Keratinocyte (primary cell): ENCODE results near the gene PTPN14. TPM values are rescaled to one million over a fixed set of nuclear protein-coding genes. Genes with fewer than 3 reads are reported as not detected.

ENCODE experiments used
- DNase-seq: peaks from one replicate; pipeline ENCODE4 v3.0.0-alpha.2; 2011; ENCODE audit warnings: low read depth, missing footprints, low spot score
- FAIRE-seq: peaks from 2 replicates; lab custom pipeline; 2011; peaks lifted over from hg19 to GRCh38; lab: Jason Lieb, UNC
- H2AFZ ChIP-seq: 2 replicates; pipeline ENCODE4 v1.6.0; 2012; ENCODE audit warnings: low read length, control low read depth, inconsistent platforms; ENCODE audit not compliant: control insufficient read depth
- H3K27ac ChIP-seq: 2 replicates; pipeline ENCODE4 v1.5.1; 2011; ENCODE audit warnings: low read length; ENCODE audit not compliant: control insufficient read depth, insufficient read depth
- H3K27me3 ChIP-seq: 3 replicates; pipeline ENCODE4 v1.6.0; 2011; ENCODE audit warnings: low read length; ENCODE audit not compliant: control insufficient read depth, insufficient read depth; ENCODE audit errors: extremely low read depth
- H3K36me3 ChIP-seq, 2 experiments: 2 replicates in 1 of 2; 3 replicates in 1 of 2; pipeline ENCODE4 v1.5.1; 2011; ENCODE audit warnings: low read length in 2 of 2, mild to moderate bottlenecking in 1 of 2; ENCODE audit not compliant: control insufficient read depth in 2 of 2, insufficient read depth in 2 of 2; ENCODE audit errors: extremely low read depth in 1 of 2
- H3K4me1 ChIP-seq: 3 replicates; pipeline ENCODE4 v1.5.1; 2011; ENCODE audit warnings: low read length; ENCODE audit not compliant: control insufficient read depth, insufficient read depth; ENCODE audit errors: extremely low read depth
- H3K4me2 ChIP-seq: 3 replicates; pipeline ENCODE4 v1.6.0; 2011; ENCODE audit warnings: low read depth, low read length; ENCODE audit not compliant: control insufficient read depth, insufficient read depth; ENCODE audit errors: extremely low read depth
- H3K4me3 ChIP-seq, 3 experiments: fragments of 200-600 bp in 1 of 3; sonication (generic) in 1 of 3; 2 replicates in 2 of 3; 3 replicates in 1 of 3; pipeline ENCODE4 v1.5.1; 2011 to 2016; ENCODE audit warnings: low read length in 3 of 3, mild to moderate bottlenecking in 3 of 3, control low read depth in 2 of 3, inconsistent platforms in 1 of 3, low read depth in 1 of 3, mixed read lengths in 1 of 3, mixed run types in 1 of 3, moderate library complexity in 1 of 3; ENCODE audit not compliant: control insufficient read depth in 2 of 3, insufficient read depth in 2 of 3; ENCODE audit errors: extremely low read depth in 1 of 3
- H3K79me2 ChIP-seq: 2 replicates; pipeline ENCODE4 v1.6.0; 2012; ENCODE audit warnings: low read length; ENCODE audit not compliant: control insufficient read depth, insufficient read depth
- H3K9ac ChIP-seq: 3 replicates; pipeline ENCODE4 v1.6.0; 2011; ENCODE audit warnings: low read length; ENCODE audit not compliant: control insufficient read depth, insufficient read depth; ENCODE audit errors: extremely low read depth
- H3K9me1 ChIP-seq: 3 replicates; pipeline ENCODE4 v1.6.0; 2011; ENCODE audit warnings: low read length; ENCODE audit not compliant: control insufficient read depth, insufficient read depth; ENCODE audit errors: extremely low read depth
- H3K9me3 ChIP-seq: 2 replicates; pipeline ENCODE4 v1.5.1; 2012; ENCODE audit warnings: low read depth, low read length; ENCODE audit not compliant: control insufficient read depth
- H4K20me1 ChIP-seq: 3 replicates; pipeline ENCODE4 v1.6.0; 2011; ENCODE audit warnings: low read length; ENCODE audit not compliant: control insufficient read depth, insufficient read depth; ENCODE audit errors: extremely low read depth
- CTCF ChIP-seq, 3 experiments: IDR thresholded peaks in 1 of 3; conservative IDR thresholded peaks in 1 of 3; optimal IDR thresholded peaks in 1 of 3; 2 replicates in 2 of 3; 3 replicates in 1 of 3; pipeline versions ENCODE3 to v1.5.1; 2011; ENCODE audit warnings: low read length in 3 of 3, mild to moderate bottlenecking in 3 of 3, moderate library complexity in 2 of 3, control low read depth in 1 of 3, inconsistent platforms in 1 of 3; ENCODE audit not compliant: insufficient read depth in 2 of 3; ENCODE audit errors: extremely low read depth in 1 of 3
- EZH2 ChIP-seq: IDR thresholded peaks from one replicate; pipeline ENCODE4 v1.6.1; 2012; ENCODE audit warnings: inconsistent platforms, mild to moderate bottlenecking, low read length, moderate library complexity
- dilution Hi-C: fragments of 300-500 bp; cut with MboI; formaldehyde crosslinking; loops from one replicate; pipeline ENCODE4 v1.7.0; 2020; ENCODE audit warnings: low sequenced_read_pairs; ENCODE audit not compliant: extremely low pct_ligation_motif_present
- polyA plus RNA-seq, 5 experiments: library from polyadenylated mRNA; depleted of rRNA in 3 of 5; stranded (reverse) in 3 of 5; stranded (forward) in 1 of 5; unstranded in 1 of 5; fragments of >200 nt; gene quantifications; 1 replicate in 1 of 5; 2 replicates in 3 of 5; 3 replicates in 1 of 5; pipeline versions ENCODE4 v1.2.1 to v1.2.3, GENCODE V29; 2011 to 2012; ENCODE audit warnings: missing spikeins in 2 of 5, low read depth in 1 of 5, low replicate concordance in 1 of 5

PTPN14 gene
- polyA plus RNA-seq, 1 donor (not counting 4 experiments of a cell fraction or from before 2014, with no cell fraction given): 29.9 TPM

GRCh38 chr1:214550013-214550856, 1.2 kb downstream of the PTPN14 start:
- Histone ChIP-seq H3K9ac (peak overlapping the region; percentile 99), H3K36me3 (peaks cover 6 to 14% of the 10 kb centered on the region in 2 experiments), H3K4me3 (peak overlapping the region; percentile 71 to 99 (median 97)), H3K4me2 (peak overlapping the region; percentile 93), H4K20me1 (peaks cover 9% of the 10 kb centered on the region), H3K9me1 (peaks cover 2% of the 10 kb centered on the region), H3K9me3 (no peaks in the 10 kb centered on the region), H3K4me1 (peaks cover 42% of the 10 kb centered on the region), H3K27ac (peak overlapping the region; percentile 96), H3K27me3 (no peaks in the 10 kb centered on the region), H2AFZ (no peak overlapping the region), H3K79me2 (peaks cover 62% of the 10 kb centered on the region)
- dilution Hi-C loops: no loop called here
- peak; percentile 63 for FAIRE-seq
- no peak for DNase-seq
- peak; percentile 16 to 34 (median 31) for TF ChIP-seq CTCF (optimal IDR thresholded peaks at IDR 0.05 in 1 of 3, IDR thresholded peaks at IDR 0.05 in 1 of 3, conservative IDR thresholded peaks at IDR 0.05 in 1 of 3; ENCODE audit: extremely low read depth in 1 of 3, insufficient read depth in 2 of 3, low read length in 3 of 3)
- TF ChIP-seq EZH2: no peak

GRCh38 chr1:214549604-214550003, 1.8 kb downstream of the PTPN14 start:
- TF ChIP-seq EZH2 (no peak), CTCF (optimal IDR thresholded peaks at IDR 0.05 in 1 of 3, IDR thresholded peaks at IDR 0.05 in 1 of 3, conservative IDR thresholded peaks at IDR 0.05 in 1 of 3; ENCODE audit: extremely low read depth in 1 of 3, insufficient read depth in 2 of 3, low read length in 3 of 3) (no peak)
- peaks cover 2% of the 10 kb centered on the region for H3K9me1 ChIP-seq
- peaks cover 9 to 14% of the 10 kb centered on the region in 2 experiments for H3K36me3 ChIP-seq
- H3K4me3 ChIP-seq: peak overlapping the region; percentile 71 to 99 (median 97)
- DNase-seq (no peak), FAIRE-seq (no peak)
- H4K20me1 ChIP-seq: peaks cover 9% of the 10 kb centered on the region
- no peak overlapping the region for H2AFZ ChIP-seq
- H3K27me3 ChIP-seq: no peaks in the 10 kb centered on the region
- H3K9ac ChIP-seq: peak overlapping the region; percentile 99
- dilution Hi-C loops: no loop called here
- peaks cover 44% of the 10 kb centered on the region for H3K4me1 ChIP-seq
- H3K4me2 ChIP-seq: peak overlapping the region; percentile 93
- no peaks in the 10 kb centered on the region for H3K9me3 ChIP-seq
- H3K27ac ChIP-seq: peak overlapping the region; percentile 96
- H3K79me2 ChIP-seq: peaks cover 68% of the 10 kb centered on the region
